ENCODE measurements around the gene SPATS2L. TPM values are rescaled to one million over a fixed set of nuclear protein-coding genes. Genes with fewer than 3 reads are reported as not detected.

The SPATS2L gene
- total and polyA plus RNA-seq, 7 experiments from 2014 or later, result 1.1 to 51.9 (median 2.9) TPM

GRCh38 chr2:200380833-200381542 is 74.5 kb downstream of the SPATS2L start:
- no peak overlapping the region for H3K4me3 ChIP-seq (ENCODE audit: low read length)
- no peaks in the 10 kb centered on the region for H3K9me3 ChIP-seq (ENCODE audit: control insufficient read depth in 2 of 3, low read length in 3 of 3)
- Mint-ChIP-seq H3K27ac (peak overlapping the region in 6 of 9 donors; percentile 12 to 92 (median 47)), H3K27me3 (no peaks in the 10 kb centered on the region), H3K4me1 (peaks cover 20 to 75% (median 40%) of the 10 kb centered on the region in 7 donors), H3K4me3 (peak overlapping the region in 1 of 10 donors; percentile 35), H3K36me3 (peaks cover 0 to 8% (median 0%) of the 10 kb centered on the region in 5 donors), H3K9me3 (no peaks in the 10 kb centered on the region)
- H3K27me3 ChIP-seq (ENCODE audit: control insufficient read depth in 2 of 2, insufficient read depth in 2 of 2, low read length in 2 of 2), result no peaks in the 10 kb centered on the region
- ATAC-seq (no peak), DNase-seq (no peak)
- no peaks in the 10 kb centered on the region for H3K36me3 ChIP-seq (ENCODE audit: control insufficient read depth in 2 of 3, insufficient read depth in 3 of 3, low read length in 3 of 3)
- intact Hi-C loops (cut with micrococcal nuclease), result no loop called here
- POLR2A ChIA-PET, result interaction anchor here (1.0 kb wide), 1 partner anchor 87 kb away, joined by 3 read pairs; no protein-coding TSS in a partner anchor
- peaks cover 10 to 18% of the 10 kb centered on the region in 2 donors for H3K4me1 ChIP-seq (ENCODE audit: control insufficient read depth in 2 of 2, insufficient read depth in 2 of 2, low read length in 2 of 2)
- H3K27ac ChIP-seq (ENCODE audit: low read depth, low read length), result no peak overlapping the region
- CTCF ChIA-PET, result no interaction called here

GRCh38 chr2:200382874-200383273 is 76.4 kb downstream of the SPATS2L start:
- CTCF ChIA-PET, result no interaction called here
- H3K4me1 ChIP-seq (ENCODE audit: control insufficient read depth in 2 of 2, insufficient read depth in 2 of 2, low read length in 2 of 2), result peaks cover 0 to 6% of the 10 kb centered on the region in 2 donors
- peak overlapping the region in 4 of 9 donors; percentile 64 to 98 (median 80) for H3K27ac Mint-ChIP-seq
- H3K9me3 Mint-ChIP-seq, result peaks cover 0 to 1% (median 0%) of the 10 kb centered on the region in 11 donors
- no peak overlapping the region for H3K27ac ChIP-seq (ENCODE audit: low read depth, low read length)
- ATAC-seq (no peak), DNase-seq (no peak)
- intact Hi-C loops (cut with micrococcal nuclease), result loop anchor here (1.0 to 2.0 kb wide), 2 partner anchors 9 to 76 kb away; partner anchors contain the start of gene SPATS2L (in 1 of the 2)
- H3K27me3 ChIP-seq (ENCODE audit: control insufficient read depth in 2 of 2, insufficient read depth in 2 of 2, low read length in 2 of 2), result no peaks in the 10 kb centered on the region
- H3K27me3 Mint-ChIP-seq, result no peaks in the 10 kb centered on the region
- no peak overlapping the region for H3K4me3 Mint-ChIP-seq
- peaks cover 12 to 61% (median 21%) of the 10 kb centered on the region in 7 donors for H3K4me1 Mint-ChIP-seq
- POLR2A ChIA-PET, result no interaction called here
- no peak overlapping the region for H3K4me3 ChIP-seq (ENCODE audit: low read length)
- H3K36me3 ChIP-seq (ENCODE audit: control insufficient read depth in 2 of 3, insufficient read depth in 3 of 3, low read length in 3 of 3), result no peaks in the 10 kb centered on the region
- no peaks in the 10 kb centered on the region for H3K9me3 ChIP-seq (ENCODE audit: control insufficient read depth in 2 of 3, low read length in 3 of 3)
- peaks cover 0 to 20% (median 0%) of the 10 kb centered on the region in 5 donors for H3K36me3 Mint-ChIP-seq

GRCh38 chr2:200383380-200384110 is 77.1 kb downstream of the SPATS2L start:
- DNase-seq (peak in 7 of 9 donors; percentile 14 to 56 (median 40)), ATAC-seq (peak; percentile 77)
- Mint-ChIP-seq H3K9me3 (peaks cover 0 to 1% (median 0%) of the 10 kb centered on the region in 11 donors), H3K27me3 (no peaks in the 10 kb centered on the region), H3K4me3 (peak overlapping the region; percentile 13 to 84 (median 66)), H3K27ac (peak overlapping the region; percentile 2 to 98 (median 88)), H3K4me1 (peaks cover 12 to 58% (median 20%) of the 10 kb centered on the region in 7 donors), H3K36me3 (peaks cover 0 to 24% (median 0%) of the 10 kb centered on the region in 5 donors)
- ChIA-PET POLR2A (interaction anchor here (0.7 to 1.0 kb wide), 2 partner anchors 9 to 758 kb away, joined by 3 read pairs; no protein-coding TSS in a partner anchor), CTCF (no interaction called here)
- Histone ChIP-seq H3K27ac (ENCODE audit: low read depth, low read length) (no peak overlapping the region), H3K9me3 (ENCODE audit: control insufficient read depth in 2 of 3, low read length in 3 of 3) (no peaks in the 10 kb centered on the region), H3K27me3 (ENCODE audit: control insufficient read depth in 2 of 2, insufficient read depth in 2 of 2, low read length in 2 of 2) (no peaks in the 10 kb centered on the region), H3K36me3 (ENCODE audit: control insufficient read depth in 2 of 3, insufficient read depth in 3 of 3, low read length in 3 of 3) (no peaks in the 10 kb centered on the region), H3K4me3 (ENCODE audit: low read length) (peak overlapping the region; percentile 12), H3K4me1 (ENCODE audit: control insufficient read depth in 2 of 2, insufficient read depth in 2 of 2, low read length in 2 of 2) (peaks cover 0 to 6% of the 10 kb centered on the region in 2 donors)
- intact Hi-C loops (cut with micrococcal nuclease), result loop anchor here (1.0 to 2.0 kb wide), 2 partner anchors 9 to 77 kb away; partner anchors contain the start of gene SPATS2L (in 1 of the 2)

GRCh38 chr2:200385063-200385635 is 78.7 kb downstream of the SPATS2L start:
- Mint-ChIP-seq H3K27me3 (no peaks in the 10 kb centered on the region), H3K36me3 (peaks cover 0 to 38% (median 5%) of the 10 kb centered on the region in 5 donors), H3K4me3 (peak overlapping the region in 1 of 10 donors; percentile 33), H3K4me1 (peaks cover 12 to 45% (median 20%) of the 10 kb centered on the region in 7 donors), H3K9me3 (peaks cover 0 to 1% (median 0%) of the 10 kb centered on the region in 11 donors), H3K27ac (peak overlapping the region in 5 of 9 donors; percentile 15 to 98 (median 54))
- CTCF ChIA-PET, result interaction anchor here (1.0 kb wide), 1 partner anchor 9 kb away, joined by 5 read pairs; no protein-coding TSS in a partner anchor
- no peaks in the 10 kb centered on the region for H3K36me3 ChIP-seq (ENCODE audit: control insufficient read depth in 2 of 3, insufficient read depth in 3 of 3, low read length in 3 of 3)
- no peaks in the 10 kb centered on the region for H3K27me3 ChIP-seq (ENCODE audit: control insufficient read depth in 2 of 2, insufficient read depth in 2 of 2, low read length in 2 of 2)
- peaks cover 0 to 6% of the 10 kb centered on the region in 2 donors for H3K4me1 ChIP-seq (ENCODE audit: control insufficient read depth in 2 of 2, insufficient read depth in 2 of 2, low read length in 2 of 2)
- no peak overlapping the region for H3K4me3 ChIP-seq (ENCODE audit: low read length)
- intact Hi-C loops (cut with micrococcal nuclease), result no loop called here
- DNase-seq (no peak), ATAC-seq (no peak)
- H3K9me3 ChIP-seq (ENCODE audit: control insufficient read depth in 2 of 3, low read length in 3 of 3), result no peaks in the 10 kb centered on the region
- POLR2A ChIA-PET, result interaction anchor here (0.7 to 1.5 kb wide), 3 partner anchors 8 to 83 kb away, joined by 3 to 5 read pairs (median 3); no protein-coding TSS in a partner anchor
- H3K27ac ChIP-seq (ENCODE audit: low read depth, low read length), result no peak overlapping the region

GRCh38 chr2:200393191-200393590 is 86.7 kb downstream of the SPATS2L start:
- no peaks in the 10 kb centered on the region for H3K9me3 ChIP-seq (ENCODE audit: control insufficient read depth in 2 of 3, low read length in 3 of 3)
- H3K27ac ChIP-seq (ENCODE audit: low read depth, low read length), result no peak overlapping the region
- ATAC-seq (no peak), DNase-seq (no peak)
- intact Hi-C loops (cut with micrococcal nuclease), result no loop called here
- Mint-ChIP-seq H3K4me3 (no peak overlapping the region), H3K27ac (no peak overlapping the region), H3K4me1 (peaks cover 0 to 12% (median 0%) of the 10 kb centered on the region in 7 donors), H3K27me3 (no peaks in the 10 kb centered on the region), H3K36me3 (peaks cover 0 to 48% (median 11%) of the 10 kb centered on the region in 5 donors), H3K9me3 (peaks cover 0 to 3% (median 0%) of the 10 kb centered on the region in 11 donors)
- ChIA-PET POLR2A (interaction anchor here (0.5 kb wide), 1 partner anchor 109 kb away, joined by 3 read pairs; no protein-coding TSS in a partner anchor), CTCF (no interaction called here)
- no peaks in the 10 kb centered on the region for H3K27me3 ChIP-seq (ENCODE audit: control insufficient read depth in 2 of 2, insufficient read depth in 2 of 2, low read length in 2 of 2)
- no peaks in the 10 kb centered on the region for H3K4me1 ChIP-seq (ENCODE audit: control insufficient read depth in 2 of 2, insufficient read depth in 2 of 2, low read length in 2 of 2)
- H3K4me3 ChIP-seq (ENCODE audit: low read length), result no peak overlapping the region
- no peaks in the 10 kb centered on the region for H3K36me3 ChIP-seq (ENCODE audit: control insufficient read depth in 2 of 3, insufficient read depth in 3 of 3, low read length in 3 of 3)

- no peaks in the 10 kb centered on the region for H3K27me3 Mint-ChIP-seq
- no peak overlapping the region for H3K4me3 Mint-ChIP-seq
- ChIA-PET POLR2A (interaction anchor here (0.5 kb wide), 1 partner anchor 108 kb away, joined by 3 read pairs; no protein-coding TSS in a partner anchor), CTCF (no interaction called here)
- Histone ChIP-seq H3K9me3 (ENCODE audit: control insufficient read depth in 2 of 3, low read length in 3 of 3) (no peaks in the 10 kb centered on the region), H3K27me3 (ENCODE audit: control insufficient read depth in 2 of 2, insufficient read depth in 2 of 2, low read length in 2 of 2) (no peaks in the 10 kb centered on the region), H3K27ac (ENCODE audit: low read depth, low read length) (no peak overlapping the region), H3K4me3 (ENCODE audit: low read length) (no peak overlapping the region), H3K36me3 (ENCODE audit: control insufficient read depth in 2 of 3, insufficient read depth in 3 of 3, low read length in 3 of 3) (no peaks in the 10 kb centered on the region), H3K4me1 (ENCODE audit: control insufficient read depth in 2 of 2, insufficient read depth in 2 of 2, low read length in 2 of 2) (no peaks in the 10 kb centered on the region)
- H3K4me1 Mint-ChIP-seq, result peaks cover 0 to 12% (median 0%) of the 10 kb centered on the region in 7 donors
- intact Hi-C loops (cut with micrococcal nuclease), result no loop called here
- peaks cover 0 to 45% (median 11%) of the 10 kb centered on the region in 5 donors for H3K36me3 Mint-ChIP-seq
- H3K27ac Mint-ChIP-seq, result no peak overlapping the region
- peaks cover 0 to 4% (median 0%) of the 10 kb centered on the region in 11 donors for H3K9me3 Mint-ChIP-seq
- ATAC-seq, result no peak
- DNase-seq, result no peak
Observed at GRCh38 chr2:200394045-200394444, 87.6 kb downstream of the SPATS2L start.

Data from naive thymus-derived CD4-positive, alpha-beta T cell (primary cell).